GM19193 (cell line): ENCODE results near the gene ARHGAP31.

Source experiments
- POLR2A ChIP-seq: IDR thresholded peaks from 4 replicates; pipeline ENCODE4 v1.6.1; 2011; ENCODE audit not compliant: insufficient read depth, insufficient read length; ENCODE audit errors: extremely low read depth

The ARHGAP31 gene

GRCh38 chr3:119304201-119304713, 10.1 kb downstream of the ARHGAP31 start:
- no peak for TF ChIP-seq POLR2A

DNA sequence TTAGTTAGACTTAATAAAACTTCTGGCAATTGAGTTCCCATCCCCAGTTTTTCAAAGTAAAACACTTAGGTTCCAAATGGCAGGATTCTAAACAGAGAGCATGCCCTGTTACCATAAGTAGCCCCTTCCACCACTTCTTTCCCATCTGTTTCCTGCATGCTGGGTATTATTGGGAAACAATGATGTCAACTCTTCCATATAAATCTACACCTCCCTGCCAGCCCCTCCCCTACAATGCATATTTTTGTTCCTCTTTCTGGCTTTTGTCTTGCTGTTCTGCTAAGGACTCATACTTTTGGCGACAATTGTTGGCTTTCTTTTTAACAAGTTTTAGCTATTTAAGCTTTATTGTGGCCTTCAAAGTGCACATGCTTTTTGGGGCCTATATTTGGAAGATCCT, 11.1 kb downstream of the ARHGAP31 start:
- TF ChIP-seq POLR2A = no peak

DNA sequence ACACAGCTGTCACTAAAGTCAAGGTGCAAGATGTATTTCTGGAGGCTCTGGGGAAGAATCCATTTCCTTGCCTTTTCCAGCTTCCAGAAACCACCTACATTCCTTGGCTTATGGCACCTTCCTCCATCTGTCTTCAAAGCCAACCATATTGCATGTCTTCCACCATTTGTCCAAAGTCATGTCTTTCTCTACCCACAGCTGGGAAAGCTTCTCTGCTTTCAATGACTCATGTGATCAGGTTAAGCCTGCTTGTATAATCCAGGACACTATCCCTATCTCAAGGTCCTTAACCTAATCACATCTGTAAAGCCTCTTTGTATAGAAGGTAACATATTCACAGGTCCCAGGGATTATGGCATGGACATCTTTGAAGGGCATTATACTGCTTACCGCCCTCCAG, 14.2 kb downstream of the ARHGAP31 start:
- no peak for TF ChIP-seq POLR2A

DNA sequence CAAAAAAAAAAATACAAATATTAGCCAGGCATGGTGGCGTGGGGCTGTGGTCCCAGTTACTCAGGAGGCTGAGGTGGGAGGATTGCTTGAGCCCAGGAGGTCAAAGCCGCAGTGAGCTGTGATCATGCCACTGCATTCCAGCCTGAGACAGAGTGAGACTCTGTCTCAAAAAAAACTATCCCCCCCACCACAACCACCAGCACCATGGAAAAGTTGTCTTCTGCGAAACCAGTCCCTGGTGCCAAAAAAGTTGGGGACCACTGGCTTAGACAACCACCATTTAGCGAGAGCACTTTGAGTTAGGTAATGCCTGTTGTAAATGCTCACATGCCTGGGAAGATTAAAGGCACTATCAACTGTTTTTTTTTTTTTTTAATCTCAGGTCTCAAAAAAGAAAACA, 15.4 kb downstream of the ARHGAP31 start:
- TF ChIP-seq POLR2A = no peak

- TF ChIP-seq POLR2A = no peak
Observed at GRCh38 chr3:119310071-119310470, 15.9 kb downstream of the ARHGAP31 start.

- TF ChIP-seq POLR2A = no peak
Observed at GRCh38 chr3:119311081-119311925, 17.1 kb downstream of the ARHGAP31 start.

DNA sequence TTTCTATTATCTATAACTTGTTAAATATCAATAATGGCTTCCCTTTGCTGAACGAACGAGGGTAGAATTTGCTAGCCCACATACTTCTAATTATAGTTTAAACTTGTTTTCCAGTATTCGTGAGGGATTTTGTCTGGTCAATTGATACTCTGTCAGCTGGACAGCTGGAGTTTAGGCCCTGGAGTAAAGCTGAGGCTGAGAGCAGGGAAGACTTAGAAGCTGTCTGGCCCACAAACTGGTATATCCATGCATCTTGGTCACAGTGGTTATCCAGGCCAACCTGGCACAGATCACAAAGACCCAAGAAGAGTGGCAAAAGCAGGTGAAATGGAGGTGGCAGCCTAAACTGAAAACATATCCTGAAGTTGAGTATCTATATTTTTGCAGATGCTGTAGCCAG, 19.3 kb downstream of the ARHGAP31 start:
- TF ChIP-seq POLR2A = no peak

DNA sequence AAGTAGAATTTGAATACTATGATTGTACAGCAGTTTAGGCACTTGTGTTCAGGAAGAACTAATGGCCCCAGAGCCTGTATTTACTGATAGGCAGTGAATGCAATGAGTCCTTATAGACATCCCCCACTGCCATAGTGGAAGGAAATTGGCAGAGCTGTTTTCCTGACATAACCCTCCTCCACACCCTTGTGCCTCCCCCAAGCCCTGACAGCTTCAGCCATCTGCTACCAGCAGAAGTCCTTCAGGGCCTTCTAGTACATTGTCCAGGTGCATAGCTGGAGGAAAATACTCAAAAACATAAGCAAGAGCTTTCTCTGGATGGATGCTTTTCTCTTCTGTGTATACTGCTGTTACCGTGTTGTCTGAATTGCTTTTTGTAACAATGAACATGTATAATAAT, 20.6 kb downstream of the ARHGAP31 start:
- TF ChIP-seq POLR2A = no peak

DNA sequence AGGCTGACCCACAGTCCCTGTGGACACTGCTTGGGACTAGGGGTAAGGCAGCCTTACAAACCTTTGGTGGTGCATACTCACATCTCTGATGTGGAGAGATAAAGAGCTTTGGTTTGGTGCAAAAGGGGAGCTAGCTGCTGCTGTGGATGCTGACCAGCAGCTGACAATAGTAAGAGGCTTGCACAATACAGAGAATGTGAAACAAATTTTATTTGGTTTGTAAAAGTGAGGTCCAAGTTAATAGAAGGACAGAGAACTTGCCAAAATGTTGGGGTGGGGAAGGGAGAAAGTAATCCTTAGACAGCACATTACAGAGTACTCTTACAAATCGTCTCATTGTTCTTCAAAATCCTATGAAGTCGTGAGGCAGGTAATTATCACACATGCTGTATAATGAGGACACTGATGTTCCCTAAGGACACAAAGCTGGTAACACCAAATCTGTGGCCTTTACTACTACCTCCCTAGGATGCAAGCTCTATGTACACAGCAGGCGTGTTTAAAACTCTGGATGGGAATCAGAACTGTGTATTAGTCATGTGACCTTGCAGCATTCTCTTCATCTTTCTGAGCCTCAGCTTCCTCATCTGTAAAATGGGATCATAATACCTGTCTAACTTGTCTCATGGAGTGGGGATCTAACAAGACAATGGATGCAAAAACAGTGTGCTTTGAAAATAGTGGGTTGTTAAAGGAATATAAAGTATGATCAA, 21.6 kb downstream of the ARHGAP31 start:
- TF ChIP-seq POLR2A = no peak

- no peak for TF ChIP-seq POLR2A
Observed at GRCh38 chr3:119316313-119316670, 22.1 kb downstream of the ARHGAP31 start.

- no peak for TF ChIP-seq POLR2A
Observed at GRCh38 chr3:119318876-119319275, 24.7 kb downstream of the ARHGAP31 start.

DNA sequence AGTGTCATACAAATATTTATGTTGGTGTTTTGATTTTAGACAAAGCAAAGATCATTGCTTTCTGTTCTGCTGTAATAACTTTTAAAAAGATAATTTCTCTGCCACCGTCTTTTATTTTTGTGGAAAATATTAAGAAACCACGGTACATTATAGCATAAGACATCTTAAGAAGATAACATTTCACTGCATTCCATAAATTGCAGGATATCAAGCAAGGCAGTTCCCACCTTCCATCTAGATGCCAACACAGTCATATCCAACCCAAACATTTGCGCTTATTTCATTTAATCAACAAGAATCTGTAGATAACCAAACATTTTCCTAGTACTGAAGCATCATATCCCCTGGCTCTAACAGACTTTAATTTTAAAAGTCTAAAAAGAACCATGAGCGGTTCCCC, 25.1 kb downstream of the ARHGAP31 start:
- no peak for TF ChIP-seq POLR2A

DNA sequence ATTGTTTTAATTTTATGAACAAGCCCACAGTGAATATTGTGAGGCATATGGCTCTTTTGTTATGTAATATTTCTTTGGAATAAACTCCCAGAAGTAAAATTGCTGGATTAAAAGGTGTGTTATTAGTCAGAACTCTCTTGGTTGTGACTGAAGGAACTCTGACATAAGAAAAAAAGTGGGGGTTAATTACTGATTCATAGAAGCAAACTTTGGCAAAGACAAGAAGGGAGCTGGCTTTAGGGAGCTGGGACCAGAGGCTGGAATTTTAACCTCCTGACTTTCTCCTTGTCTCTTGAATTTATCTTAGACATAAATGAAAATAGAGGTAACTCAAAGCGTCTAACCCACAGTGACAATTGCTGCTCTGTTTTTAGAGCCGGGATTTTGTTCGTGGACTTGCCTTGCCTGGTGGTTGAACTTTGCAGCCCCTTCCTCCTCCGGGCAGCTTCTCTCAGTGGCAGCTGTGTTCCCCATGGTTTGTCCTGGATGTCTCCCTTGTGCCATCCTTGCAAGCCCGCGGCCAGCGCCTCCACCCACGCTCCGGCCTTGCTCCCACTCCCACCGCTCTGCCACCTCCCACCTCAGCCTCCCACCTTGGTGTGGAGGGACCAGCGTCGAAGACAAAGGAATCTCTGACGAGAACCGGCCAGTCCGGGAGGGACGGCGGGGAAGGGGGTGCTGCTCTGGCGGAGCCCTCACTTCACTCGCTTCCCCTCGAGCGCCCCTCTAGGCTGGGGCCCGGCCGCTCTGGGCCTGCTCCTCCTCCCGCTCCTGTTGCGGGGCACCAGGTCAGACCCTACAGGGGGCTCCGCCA, 28.0 kb downstream of the ARHGAP31 start:
- no peak for TF ChIP-seq POLR2A

GRCh38 chr3:119322835-119323722, 28.9 kb downstream of the ARHGAP31 start:
- TF ChIP-seq POLR2A = peak; percentile 87
